GM18505 (cell line): Measurements from ENCODE around the gene RAB9A.
A peak's percentile ranks its signal among the peaks of the same experiment; 100 is the strongest.

Experiments used
- ATAC-seq: cut with Tn5 transposase; IDR thresholded peaks from one replicate; pipeline ENCODE4 v1.9.1; 2021; ENCODE audit not compliant: unreplicated experiment
- POLR2A ChIP-seq: IDR thresholded peaks from 4 replicates; pipeline ENCODE4 v1.6.1; 2011; ENCODE audit warnings: borderline replicate concordance; ENCODE audit not compliant: insufficient read depth, insufficient read length; ENCODE audit errors: extremely low read depth

Gene RAB9A

GRCh38 chrX:13685126-13685763 lies 3.7 kb upstream of the RAB9A start:
- no peak for TF ChIP-seq POLR2A
- no peak for ATAC-seq

DNA sequence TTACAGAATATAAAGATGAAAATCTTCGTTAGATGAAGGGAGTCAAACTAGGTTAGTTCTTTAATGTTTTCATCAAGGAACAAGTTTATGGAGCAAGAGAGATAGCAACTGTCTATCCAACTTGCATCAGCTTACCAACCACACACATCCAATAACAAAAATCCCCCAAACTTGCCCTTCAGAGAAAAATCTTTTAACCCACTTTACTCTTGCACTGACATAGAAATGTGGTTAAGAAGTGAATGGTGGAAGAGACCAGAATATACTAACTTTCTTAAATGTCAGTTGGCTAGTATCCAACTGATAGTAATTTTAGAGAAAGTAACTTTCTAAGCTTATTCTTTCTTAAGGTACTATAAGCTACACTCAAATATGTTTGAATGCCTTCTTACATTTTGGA lies 1.7 kb upstream of the RAB9A start:
- no peak for ATAC-seq
- TF ChIP-seq POLR2A, result no peak

GRCh38 chrX:13688384-13688957 lies 457 bp upstream of the RAB9A start:
- ATAC-seq, result no peak
- TF ChIP-seq POLR2A, result no peak

- TF ChIP-seq POLR2A, result no peak
- ATAC-seq, result no peak
These were observed 848 bp downstream of the RAB9A start for GRCh38 chrX:13689741-13690211.

DNA sequence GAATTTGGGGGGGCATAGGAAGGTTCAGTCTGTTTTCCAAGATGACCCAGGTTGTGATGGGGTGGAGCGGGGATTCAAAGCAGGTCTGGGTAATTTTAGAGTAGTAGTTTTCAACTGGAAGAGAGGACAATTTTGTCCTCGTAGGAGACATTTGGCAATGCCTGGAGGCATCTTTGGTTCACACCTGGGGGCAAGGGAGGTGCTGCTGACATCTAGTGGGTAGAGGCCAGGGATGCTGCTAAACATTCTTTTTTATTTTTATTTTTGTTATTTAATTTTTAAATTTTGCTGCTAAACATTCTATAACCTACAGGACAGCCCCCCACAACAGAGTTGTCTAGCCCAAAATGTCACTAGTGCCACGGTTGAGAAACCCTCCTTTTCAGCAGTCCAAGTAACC lies 1.9 kb downstream of the RAB9A start:
- no peak for ATAC-seq
- no peak for TF ChIP-seq POLR2A

GRCh38 chrX:13691841-13692371 lies 3.0 kb downstream of the RAB9A start:
- no peak for ATAC-seq
- no peak for TF ChIP-seq POLR2A

GRCh38 chrX:13692771-13693231 lies 3.9 kb downstream of the RAB9A start:
- ATAC-seq, result no peak
- TF ChIP-seq POLR2A, result no peak

DNA sequence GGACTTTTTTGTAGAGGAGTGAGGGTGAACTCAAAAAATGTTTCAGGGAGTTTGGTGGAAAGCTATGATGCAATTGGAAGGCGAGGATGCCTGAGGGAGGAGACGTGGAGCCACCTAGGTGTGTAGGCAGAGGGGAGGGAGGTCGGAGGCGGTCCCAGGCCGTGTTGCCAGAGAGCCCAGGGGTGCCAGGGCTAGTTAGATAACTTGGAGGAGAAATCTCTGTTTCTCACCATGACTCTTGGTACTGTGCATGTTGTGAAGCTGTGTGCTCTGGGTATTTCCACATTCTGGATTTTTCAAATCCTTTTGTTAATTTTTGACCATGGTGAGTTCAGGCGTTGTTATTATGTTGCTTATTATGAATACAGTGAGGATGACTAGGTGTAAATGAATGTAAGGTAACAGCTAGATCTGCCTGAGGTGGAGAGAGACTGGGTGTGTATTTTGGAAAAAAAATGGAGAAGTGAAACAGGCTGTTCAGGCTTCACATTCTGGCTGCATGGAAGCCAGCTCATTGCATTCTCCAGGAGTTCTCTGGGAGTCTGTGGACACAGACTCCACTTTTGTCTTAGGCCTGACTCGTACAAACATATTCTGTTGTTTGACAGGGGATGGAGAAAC lies 4.5 kb downstream of the RAB9A start:
- ATAC-seq, result no peak

DNA sequence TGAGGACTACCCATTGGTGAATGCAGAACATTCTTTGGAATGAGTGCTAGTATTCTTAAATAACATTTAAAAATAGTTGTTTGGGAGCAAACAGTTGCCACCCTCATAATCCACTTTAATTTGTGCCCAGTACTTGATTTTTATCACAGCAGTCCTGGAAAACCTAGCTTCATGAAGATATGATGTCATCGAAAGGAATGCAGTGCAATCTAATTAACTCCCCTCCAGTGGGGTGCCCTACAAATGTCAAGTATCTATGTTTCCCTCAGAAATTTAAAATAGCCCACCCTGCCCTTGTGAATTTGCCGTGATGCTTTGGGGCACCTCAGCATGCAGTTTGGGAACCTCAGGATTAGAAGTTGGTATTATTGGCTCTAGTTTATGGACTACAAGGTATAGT lies 5.4 kb downstream of the RAB9A start:
- ATAC-seq, result no peak
- TF ChIP-seq POLR2A, result no peak

More for the DNA sequence above, 4.5 kb downstream of the RAB9A start:
- no peak for TF ChIP-seq POLR2A

GRCh38 chrX:13694983-13695382 lies 6.1 kb downstream of the RAB9A start:
- no peak for TF ChIP-seq POLR2A
- no peak for ATAC-seq

DNA sequence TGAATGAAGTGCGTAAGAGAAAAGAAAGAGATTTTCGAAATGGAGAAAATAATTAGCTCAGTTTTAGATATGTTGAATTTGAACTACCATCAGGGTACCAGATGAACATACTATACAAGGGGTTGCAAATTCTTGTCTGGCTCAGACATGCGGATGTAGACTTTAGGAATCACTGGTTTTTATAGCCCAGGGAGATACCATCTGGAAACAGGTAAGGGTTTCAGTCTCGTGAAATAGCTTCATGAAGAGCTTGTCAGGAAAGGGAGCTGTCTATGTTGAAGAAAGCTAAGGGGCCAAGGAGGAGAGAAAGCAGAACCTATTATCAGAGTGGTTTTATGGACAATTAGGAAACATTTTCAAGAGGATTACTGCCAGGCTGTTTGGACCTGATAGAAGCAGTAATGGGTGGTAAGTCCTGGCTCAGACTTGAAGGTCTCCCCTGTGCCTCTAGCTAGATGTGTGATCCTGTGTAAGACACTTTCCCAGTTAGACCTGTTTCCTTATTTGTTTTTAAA lies 6.7 kb downstream of the RAB9A start:
- ATAC-seq, result no peak
- no peak for TF ChIP-seq POLR2A

- TF ChIP-seq POLR2A, result no peak
- ATAC-seq, result peak; percentile 65
These were observed 8.5 kb downstream of the RAB9A start for GRCh38 chrX:13697455-13697854.

GRCh38 chrX:13697976-13698375 lies 9.0 kb downstream of the RAB9A start:
- TF ChIP-seq POLR2A, result no peak
- ATAC-seq, result no peak
